ENCODE results near the gene WDSUB1.

DNA sequence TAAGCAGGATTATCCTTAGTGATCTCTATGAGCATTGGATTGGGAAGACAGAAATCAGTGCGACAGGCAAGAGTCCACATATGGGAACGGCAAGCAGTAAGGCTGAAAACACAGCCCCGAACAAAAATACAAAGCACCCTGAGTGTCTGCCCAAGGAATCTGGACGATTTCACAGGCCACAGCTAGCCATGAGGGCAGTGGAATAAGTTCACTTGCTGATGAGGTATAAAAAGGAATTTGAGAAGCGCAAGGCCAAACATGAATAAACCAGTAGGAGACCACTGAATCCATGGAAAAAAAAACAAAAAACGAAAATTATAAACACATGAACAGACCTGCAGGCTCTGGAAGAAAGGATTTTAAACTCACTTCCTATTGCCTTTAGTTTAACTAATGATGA, 24.3 kb downstream of the WDSUB1 start:
- TF ChIP-seq, protein P1, sequence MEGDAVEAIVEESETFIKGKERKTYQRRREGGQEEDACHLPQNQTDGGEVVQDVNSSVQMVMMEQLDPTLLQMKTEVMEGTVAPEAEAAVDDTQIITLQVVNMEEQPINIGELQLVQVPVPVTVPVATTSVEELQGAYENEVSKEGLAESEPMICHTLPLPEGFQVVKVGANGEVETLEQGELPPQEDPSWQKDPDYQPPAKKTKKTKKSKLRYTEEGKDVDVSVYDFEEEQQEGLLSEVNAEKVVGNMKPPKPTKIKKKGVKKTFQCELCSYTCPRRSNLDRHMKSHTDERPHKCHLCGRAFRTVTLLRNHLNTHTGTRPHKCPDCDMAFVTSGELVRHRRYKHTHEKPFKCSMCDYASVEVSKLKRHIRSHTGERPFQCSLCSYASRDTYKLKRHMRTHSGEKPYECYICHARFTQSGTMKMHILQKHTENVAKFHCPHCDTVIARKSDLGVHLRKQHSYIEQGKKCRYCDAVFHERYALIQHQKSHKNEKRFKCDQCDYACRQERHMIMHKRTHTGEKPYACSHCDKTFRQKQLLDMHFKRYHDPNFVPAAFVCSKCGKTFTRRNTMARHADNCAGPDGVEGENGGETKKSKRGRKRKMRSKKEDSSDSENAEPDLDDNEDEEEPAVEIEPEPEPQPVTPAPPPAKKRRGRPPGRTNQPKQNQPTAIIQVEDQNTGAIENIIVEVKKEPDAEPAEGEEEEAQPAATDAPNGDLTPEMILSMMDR (IDR thresholded peaks at IDR 0.05) = no peak
- no peak for TF ChIP-seq POLR2A (IDR thresholded peaks at IDR 0.05)
